Stomach smooth muscle (tissue), 2 donors: ENCODE results near the gene KDELR3.

ENCODE experiments used
- H3K27ac ChIP-seq: one replicate; pipeline ENCODE4 v1.7.0; 2013; ENCODE audit warnings: mild to moderate bottlenecking, low read length, inconsistent platforms
- H3K27me3 ChIP-seq, 2 donors: one replicate each; pipeline ENCODE4 v1.7.0; 2013; ENCODE audit warnings: low read length in 2 of 2; ENCODE audit not compliant: insufficient read depth in 2 of 2, control insufficient read depth in 1 of 2
- H3K36me3 ChIP-seq, 2 donors: one replicate each; pipeline ENCODE4 v1.7.0; 2013; ENCODE audit warnings: low read length in 2 of 2; ENCODE audit not compliant: control insufficient read depth in 2 of 2, insufficient read depth in 2 of 2
- H3K4me1 ChIP-seq: one replicate; pipeline ENCODE4 v1.7.0; 2013; ENCODE audit warnings: low read length; ENCODE audit not compliant: control insufficient read depth, insufficient read depth
- H3K4me3 ChIP-seq, 2 donors: one replicate each; pipeline ENCODE4 v1.7.0; 2013; ENCODE audit warnings: low read length in 2 of 2
- H3K9ac ChIP-seq, 2 donors: one replicate each; pipeline ENCODE4 v1.7.0; 2013; ENCODE audit warnings: low read length in 2 of 2, mild to moderate bottlenecking in 1 of 2
- H3K9me3 ChIP-seq, 2 donors: one replicate each; pipeline ENCODE4 v1.7.0; 2013; ENCODE audit warnings: low read length in 2 of 2; ENCODE audit not compliant: control insufficient read depth in 2 of 2
- donor health status: healthy.
- donor health status: Pancreatic carcinoma.

Gene KDELR3

GRCh38 chr22:38427940-38428339, 40.0 kb upstream of the KDELR3 start:
- H3K27ac ChIP-seq: no peak overlapping the region

GRCh38 chr22:38428714-38429113, 39.2 kb upstream of the KDELR3 start:
- Histone ChIP-seq H3K4me1 (peaks cover 4% of the 10 kb centered on the region), H3K27me3 (peaks cover 0 to 3% of the 10 kb centered on the region in 2 donors), H3K36me3 (no peaks in the 10 kb centered on the region), H3K27ac (no peak overlapping the region), H3K9ac (no peak overlapping the region), H3K9me3 (no peaks in the 10 kb centered on the region), H3K4me3 (no peak overlapping the region)

More at GRCh38 chr22:38427940-38428339, 40.0 kb upstream of the KDELR3 start:
- H3K9me3 ChIP-seq: no peaks in the 10 kb centered on the region
- peaks cover 4% of the 10 kb centered on the region for H3K4me1 ChIP-seq
- no peaks in the 10 kb centered on the region for H3K36me3 ChIP-seq
- H3K27me3 ChIP-seq: no peaks in the 10 kb centered on the region
- H3K4me3 ChIP-seq: no peak overlapping the region
- no peak overlapping the region for H3K9ac ChIP-seq

- peaks cover 0 to 5% of the 10 kb centered on the region in 2 donors for H3K27me3 ChIP-seq
- no peak overlapping the region for H3K27ac ChIP-seq
- H3K9me3 ChIP-seq: no peaks in the 10 kb centered on the region
- H3K4me1 ChIP-seq: peaks cover 4% of the 10 kb centered on the region
- H3K4me3 ChIP-seq: no peak overlapping the region
- H3K9ac ChIP-seq: no peak overlapping the region
- H3K36me3 ChIP-seq: no peaks in the 10 kb centered on the region
These were observed 38.3 kb upstream of the KDELR3 start for GRCh38 chr22:38429499-38430068.

- no peak overlapping the region for H3K4me3 ChIP-seq
- no peaks in the 10 kb centered on the region for H3K36me3 ChIP-seq
- H3K27ac ChIP-seq: no peak overlapping the region
- H3K9me3 ChIP-seq: no peaks in the 10 kb centered on the region
- H3K4me1 ChIP-seq: peaks cover 4% of the 10 kb centered on the region
- H3K27me3 ChIP-seq: peaks cover 0 to 5% of the 10 kb centered on the region in 2 donors
- H3K9ac ChIP-seq: no peak overlapping the region
These were observed 36.5 kb upstream of the KDELR3 start for GRCh38 chr22:38431266-38432010.

- Histone ChIP-seq H3K27me3 (peaks cover 0 to 5% of the 10 kb centered on the region in 2 donors), H3K9me3 (no peaks in the 10 kb centered on the region), H3K9ac (no peak overlapping the region), H3K27ac (no peak overlapping the region), H3K4me1 (peaks cover 4% of the 10 kb centered on the region), H3K36me3 (no peaks in the 10 kb centered on the region), H3K4me3 (no peak overlapping the region)
These were observed 35.6 kb upstream of the KDELR3 start for GRCh38 chr22:38432264-38432663.

GRCh38 chr22:38433871-38434270, 34.0 kb upstream of the KDELR3 start:
- H3K36me3 ChIP-seq: no peaks in the 10 kb centered on the region
- peaks cover 4% of the 10 kb centered on the region for H3K4me1 ChIP-seq
- no peak overlapping the region for H3K9ac ChIP-seq
- H3K4me3 ChIP-seq: no peak overlapping the region
- H3K9me3 ChIP-seq: no peaks in the 10 kb centered on the region
- peaks cover 0 to 5% of the 10 kb centered on the region in 2 donors for H3K27me3 ChIP-seq
- no peak overlapping the region for H3K27ac ChIP-seq

- Histone ChIP-seq H3K36me3 (no peaks in the 10 kb centered on the region), H3K4me1 (no peaks in the 10 kb centered on the region), H3K27me3 (peaks cover 0 to 5% of the 10 kb centered on the region in 2 donors), H3K9ac (no peak overlapping the region), H3K9me3 (no peaks in the 10 kb centered on the region), H3K27ac (no peak overlapping the region), H3K4me3 (no peak overlapping the region)
These were observed 32.9 kb upstream of the KDELR3 start for GRCh38 chr22:38435010-38435409.

GRCh38 chr22:38435965-38436364, 31.9 kb upstream of the KDELR3 start:
- no peak overlapping the region for H3K4me3 ChIP-seq
- H3K9me3 ChIP-seq: no peaks in the 10 kb centered on the region
- no peak overlapping the region for H3K9ac ChIP-seq
- no peak overlapping the region for H3K27ac ChIP-seq
- H3K27me3 ChIP-seq: peaks cover 0 to 5% of the 10 kb centered on the region in 2 donors
- no peaks in the 10 kb centered on the region for H3K4me1 ChIP-seq
- no peaks in the 10 kb centered on the region for H3K36me3 ChIP-seq

GRCh38 chr22:38436629-38437395, 31.1 kb upstream of the KDELR3 start:
- no peak overlapping the region for H3K9ac ChIP-seq
- H3K9me3 ChIP-seq: no peaks in the 10 kb centered on the region

GRCh38 chr22:38437416-38437815, 30.5 kb upstream of the KDELR3 start:
- H3K9me3 ChIP-seq: no peaks in the 10 kb centered on the region
- no peak overlapping the region for H3K4me3 ChIP-seq
- no peak overlapping the region for H3K27ac ChIP-seq
- no peaks in the 10 kb centered on the region for H3K36me3 ChIP-seq
- peaks cover 0 to 5% of the 10 kb centered on the region in 2 donors for H3K27me3 ChIP-seq
- H3K4me1 ChIP-seq: no peaks in the 10 kb centered on the region
- H3K9ac ChIP-seq: no peak overlapping the region

More at GRCh38 chr22:38436629-38437395, 31.1 kb upstream of the KDELR3 start:
- no peaks in the 10 kb centered on the region for H3K4me1 ChIP-seq
- H3K27ac ChIP-seq: no peak overlapping the region
- no peak overlapping the region for H3K4me3 ChIP-seq
- H3K27me3 ChIP-seq: peaks cover 0 to 5% of the 10 kb centered on the region in 2 donors
- no peaks in the 10 kb centered on the region for H3K36me3 ChIP-seq
